Neural cell (in vitro differentiated cells): ENCODE results near the gene RBM38. TPM values are rescaled to one million over a fixed set of nuclear protein-coding genes. Genes with fewer than 3 reads are reported as not detected.

ENCODE experiments used
- H2AFZ ChIP-seq: fragments of 200-600, 300-800 bp; sonication (generic), shearing (Covaris generic); 2 replicates; pipeline ENCODE4 v1.6.0; 2014; ENCODE audit warnings: low read depth, mild to moderate bottlenecking, antibody characterized with exemption, low read length, moderate library complexity
- H3F3A ChIP-seq: fragments of 200-600 bp; shearing (Covaris generic); 2 replicates; pipeline ENCODE4 v1.6.1; 2016; ENCODE audit warnings: mild to moderate bottlenecking, moderate library complexity, mixed read lengths, antibody characterized with exemption, low read length; ENCODE audit not compliant: insufficient read depth, poor library complexity, severe bottlenecking
- H3K27ac ChIP-seq: fragments of 200-600, 300-800 bp; sonication (generic), shearing (Covaris generic); 2 replicates; pipeline ENCODE4 v1.5.1; 2014; ENCODE audit warnings: mild to moderate bottlenecking, low read length, moderate library complexity
- H3K27me3 ChIP-seq: fragments of 300-800, 200-600 bp; sonication (generic), shearing (Covaris generic); 2 replicates; pipeline ENCODE4 v1.6.0; 2014; ENCODE audit warnings: mild to moderate bottlenecking, low read depth, low read length, moderate library complexity; ENCODE audit not compliant: insufficient read depth
- H3K36me3 ChIP-seq: fragments of 300-800, 200-600 bp; sonication (generic), shearing (Covaris generic); 2 replicates; pipeline ENCODE4 v1.5.1; 2014; ENCODE audit warnings: mild to moderate bottlenecking, antibody characterized with exemption, low read length, moderate library complexity; ENCODE audit not compliant: insufficient read depth
- H3K4me2 ChIP-seq: fragments of 300-800, 200-600 bp; sonication (generic), shearing (Covaris generic); 2 replicates; pipeline ENCODE4 v1.6.0; 2014; ENCODE audit warnings: mild to moderate bottlenecking, low read length
- H3K4me3 ChIP-seq: fragments of 300-800, 200-600 bp; sonication (generic), shearing (Covaris generic); 2 replicates; pipeline ENCODE4 v1.5.1; 2014; ENCODE audit warnings: mild to moderate bottlenecking, low read length, moderate library complexity
- H3K79me2 ChIP-seq: fragments of 200-600 bp; shearing (Covaris generic); replicated peaks from 2 replicates; pipeline ENCODE4 v1.6.0; 2014; ENCODE audit warnings: mild to moderate bottlenecking, low read length, moderate library complexity; ENCODE audit not compliant: insufficient read depth
- H3K9ac ChIP-seq: fragments of 300-800, 200-600 bp; sonication (generic), shearing (Covaris generic); 2 replicates; pipeline ENCODE4 v1.6.1; 2016; ENCODE audit warnings: mild to moderate bottlenecking, low read length, mixed read lengths
- H3K9me2 ChIP-seq: fragments of 200-600 bp; shearing (Covaris generic); 2 replicates; pipeline ENCODE4 v1.6.1; 2016; ENCODE audit warnings: mild to moderate bottlenecking, low read length, mixed read lengths; ENCODE audit not compliant: insufficient read depth
- H3K9me3 ChIP-seq: fragments of 200-600, 300-800 bp; sonication (generic), shearing (Covaris generic); 2 replicates; pipeline ENCODE4 v1.6.1; 2016; ENCODE audit warnings: mild to moderate bottlenecking, mixed run types, low read length, moderate library complexity, mixed read lengths
- H4K20me1 ChIP-seq: fragments of 200-600 bp; shearing (Covaris generic); 2 replicates; pipeline ENCODE4 v1.6.1; 2016; ENCODE audit warnings: mild to moderate bottlenecking, mixed run types; ENCODE audit not compliant: insufficient read depth
- EP300 ChIP-seq: fragments of 450-650 bp; conservative IDR thresholded peaks from 2 replicates; pipeline ENCODE4 v1.6.1; 2014; ENCODE audit warnings: antibody characterized with exemption, mild to moderate bottlenecking, moderate library complexity; ENCODE audit not compliant: poor library complexity, severe bottlenecking
- EZH2 ChIP-seq: fragments of 200-600, 300-800 bp; shearing (Covaris generic), sonication (generic); IDR thresholded peaks from 2 replicates; pipeline ENCODE4 v1.6.1; 2014; ENCODE audit warnings: antibody characterized with exemption, low read length, borderline replicate concordance, mild to moderate bottlenecking; ENCODE audit not compliant: insufficient read depth, poor library complexity, severe bottlenecking
- MXI1 ChIP-seq: fragments of 450-650 bp; conservative IDR thresholded peaks from 2 replicates; pipeline ENCODE4 v1.6.1; 2014; ENCODE audit warnings: antibody characterized with exemption, mild to moderate bottlenecking; ENCODE audit not compliant: poor library complexity, severe bottlenecking
- POLR2AphosphoS5 ChIP-seq: IDR thresholded peaks from 2 replicates; pipeline ENCODE4 v1.6.1; 2012
- RAD21 ChIP-seq: fragments of 450-650 bp; conservative IDR thresholded peaks from 2 replicates; pipeline ENCODE4 v1.6.1; 2014; ENCODE audit warnings: antibody characterized with exemption, mild to moderate bottlenecking, moderate library complexity
- SMC3 ChIP-seq: fragments of 450-650 bp; conservative IDR thresholded peaks from 2 replicates; pipeline ENCODE4 v1.6.1; 2014; ENCODE audit warnings: antibody characterized with exemption, mild to moderate bottlenecking, moderate library complexity; ENCODE audit not compliant: poor library complexity
- TAF1 ChIP-seq: IDR thresholded peaks from 2 replicates; pipeline ENCODE4 v1.6.1; 2012; ENCODE audit warnings: low read depth
- polyA plus RNA-seq: library from polyadenylated mRNA; depleted of rRNA; stranded (reverse); fragments of >200 nt; gene quantifications from 2 replicates; pipeline ENCODE4 v1.2.3, GENCODE V29; 2014
- TF ChIP-seq, protein P1 (sequence below): fragments of 450-650 bp; IDR thresholded peaks from 2 replicates; pipeline ENCODE4 v1.5.1; 2014; ENCODE audit warnings: antibody characterized with exemption, mild to moderate bottlenecking, moderate library complexity; ENCODE audit not compliant: poor library complexity, severe bottlenecking
- TF ChIP-seq, protein P2 (sequence below): IDR thresholded peaks from 2 replicates; pipeline ENCODE4 v1.6.1; 2012; ENCODE audit warnings: borderline replicate concordance

Gene RBM38
- polyA plus RNA-seq, 1 donor from 2014 or later, result 19.0 TPM

DNA sequence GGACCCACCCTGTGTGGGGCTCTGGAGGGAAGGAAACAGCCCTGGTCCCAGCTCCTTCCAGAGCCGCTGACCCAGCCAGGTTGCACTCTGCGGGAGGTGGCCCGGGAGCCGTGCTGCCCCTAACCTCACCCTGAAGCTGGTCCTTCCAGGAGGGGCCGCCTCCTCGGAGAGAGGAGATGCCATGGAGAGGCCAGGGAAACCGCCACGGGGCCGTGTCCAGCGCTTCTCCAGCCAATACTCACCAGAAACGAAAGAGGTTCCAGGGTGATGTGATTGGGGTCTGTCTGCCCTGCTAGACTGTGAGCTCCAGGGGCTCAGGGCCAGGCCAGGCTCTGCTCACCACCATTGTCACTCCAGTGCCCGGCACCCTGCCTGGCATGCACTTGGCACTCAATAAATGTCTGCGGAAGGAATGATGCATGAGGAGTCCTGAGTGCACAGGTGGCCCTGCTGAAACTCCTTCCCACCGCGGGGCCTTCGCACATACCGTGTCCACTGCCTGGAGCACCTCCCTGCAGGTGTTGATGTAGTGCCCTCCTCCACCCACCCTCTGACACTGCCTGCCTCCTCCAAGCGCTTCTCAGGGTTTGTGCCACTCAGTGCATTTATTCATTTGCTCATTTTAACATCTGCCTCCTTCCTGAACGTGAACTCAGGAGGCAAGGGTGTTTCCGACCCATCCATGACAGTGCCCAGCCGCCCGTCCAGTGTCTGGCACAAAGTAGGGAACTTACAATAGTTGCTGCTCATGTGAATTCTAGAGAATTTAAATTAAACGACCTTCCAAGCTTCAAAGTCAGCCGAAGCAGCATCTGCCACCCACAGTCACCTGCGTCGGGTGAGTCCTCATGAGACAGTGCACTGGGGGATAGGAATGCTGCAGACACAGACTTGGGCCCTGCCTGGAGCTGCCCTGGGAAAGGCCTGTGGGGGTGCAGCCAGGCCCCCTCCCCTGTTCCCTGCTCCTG lies 30.3 kb downstream of the RBM38 start:
- Histone ChIP-seq H3K27ac (no peak overlapping the region), H3K9me3 (no peaks in the 10 kb centered on the region), H3K9me2 (no peaks in the 10 kb centered on the region), H4K20me1 (no peaks in the 10 kb centered on the region), H3K4me2 (no peak overlapping the region), H3K4me3 (no peak overlapping the region), H3K36me3 (no peaks in the 10 kb centered on the region), H2AFZ (no peak overlapping the region), H3K79me2 (no peaks in the 10 kb centered on the region), H3K9ac (no peak overlapping the region), H3K27me3 (no peaks in the 10 kb centered on the region), H3F3A (no peaks in the 10 kb centered on the region)
- TF ChIP-seq POLR2AphosphoS5 (no peak), RAD21 (no peak), EZH2 (no peak), EP300 (no peak), MXI1 (no peak), SMC3 (no peak), TAF1 (no peak)
- TF ChIP-seq, protein P1, sequence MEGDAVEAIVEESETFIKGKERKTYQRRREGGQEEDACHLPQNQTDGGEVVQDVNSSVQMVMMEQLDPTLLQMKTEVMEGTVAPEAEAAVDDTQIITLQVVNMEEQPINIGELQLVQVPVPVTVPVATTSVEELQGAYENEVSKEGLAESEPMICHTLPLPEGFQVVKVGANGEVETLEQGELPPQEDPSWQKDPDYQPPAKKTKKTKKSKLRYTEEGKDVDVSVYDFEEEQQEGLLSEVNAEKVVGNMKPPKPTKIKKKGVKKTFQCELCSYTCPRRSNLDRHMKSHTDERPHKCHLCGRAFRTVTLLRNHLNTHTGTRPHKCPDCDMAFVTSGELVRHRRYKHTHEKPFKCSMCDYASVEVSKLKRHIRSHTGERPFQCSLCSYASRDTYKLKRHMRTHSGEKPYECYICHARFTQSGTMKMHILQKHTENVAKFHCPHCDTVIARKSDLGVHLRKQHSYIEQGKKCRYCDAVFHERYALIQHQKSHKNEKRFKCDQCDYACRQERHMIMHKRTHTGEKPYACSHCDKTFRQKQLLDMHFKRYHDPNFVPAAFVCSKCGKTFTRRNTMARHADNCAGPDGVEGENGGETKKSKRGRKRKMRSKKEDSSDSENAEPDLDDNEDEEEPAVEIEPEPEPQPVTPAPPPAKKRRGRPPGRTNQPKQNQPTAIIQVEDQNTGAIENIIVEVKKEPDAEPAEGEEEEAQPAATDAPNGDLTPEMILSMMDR, result no peak
- TF ChIP-seq, protein P2, sequence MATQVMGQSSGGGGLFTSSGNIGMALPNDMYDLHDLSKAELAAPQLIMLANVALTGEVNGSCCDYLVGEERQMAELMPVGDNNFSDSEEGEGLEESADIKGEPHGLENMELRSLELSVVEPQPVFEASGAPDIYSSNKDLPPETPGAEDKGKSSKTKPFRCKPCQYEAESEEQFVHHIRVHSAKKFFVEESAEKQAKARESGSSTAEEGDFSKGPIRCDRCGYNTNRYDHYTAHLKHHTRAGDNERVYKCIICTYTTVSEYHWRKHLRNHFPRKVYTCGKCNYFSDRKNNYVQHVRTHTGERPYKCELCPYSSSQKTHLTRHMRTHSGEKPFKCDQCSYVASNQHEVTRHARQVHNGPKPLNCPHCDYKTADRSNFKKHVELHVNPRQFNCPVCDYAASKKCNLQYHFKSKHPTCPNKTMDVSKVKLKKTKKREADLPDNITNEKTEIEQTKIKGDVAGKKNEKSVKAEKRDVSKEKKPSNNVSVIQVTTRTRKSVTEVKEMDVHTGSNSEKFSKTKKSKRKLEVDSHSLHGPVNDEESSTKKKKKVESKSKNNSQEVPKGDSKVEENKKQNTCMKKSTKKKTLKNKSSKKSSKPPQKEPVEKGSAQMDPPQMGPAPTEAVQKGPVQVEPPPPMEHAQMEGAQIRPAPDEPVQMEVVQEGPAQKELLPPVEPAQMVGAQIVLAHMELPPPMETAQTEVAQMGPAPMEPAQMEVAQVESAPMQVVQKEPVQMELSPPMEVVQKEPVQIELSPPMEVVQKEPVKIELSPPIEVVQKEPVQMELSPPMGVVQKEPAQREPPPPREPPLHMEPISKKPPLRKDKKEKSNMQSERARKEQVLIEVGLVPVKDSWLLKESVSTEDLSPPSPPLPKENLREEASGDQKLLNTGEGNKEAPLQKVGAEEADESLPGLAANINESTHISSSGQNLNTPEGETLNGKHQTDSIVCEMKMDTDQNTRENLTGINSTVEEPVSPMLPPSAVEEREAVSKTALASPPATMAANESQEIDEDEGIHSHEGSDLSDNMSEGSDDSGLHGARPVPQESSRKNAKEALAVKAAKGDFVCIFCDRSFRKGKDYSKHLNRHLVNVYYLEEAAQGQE, result no peak

DNA sequence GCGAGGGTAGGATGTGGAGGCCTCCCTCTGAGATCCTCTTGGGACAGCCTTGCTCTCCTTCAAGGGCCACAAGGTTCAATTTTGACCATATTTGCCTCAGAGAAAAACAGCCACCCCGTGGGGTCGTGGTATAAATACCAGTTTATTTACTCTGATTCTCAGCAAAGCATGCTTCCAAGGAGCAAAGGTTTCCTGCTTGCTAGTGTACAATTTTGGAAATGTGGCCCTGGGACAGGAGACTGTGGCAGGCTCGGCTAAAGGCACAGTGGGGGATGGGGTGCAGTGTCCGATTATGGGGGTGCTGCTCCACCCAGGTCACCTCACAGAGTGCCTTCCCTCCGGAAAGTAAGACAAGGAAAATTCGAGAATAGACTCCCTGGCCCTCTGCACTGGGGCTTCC lies 31.1 kb downstream of the RBM38 start:
- no peak overlapping the region for H3K4me3 ChIP-seq
- no peaks in the 10 kb centered on the region for H4K20me1 ChIP-seq
- H3F3A ChIP-seq, result no peaks in the 10 kb centered on the region
- H2AFZ ChIP-seq, result no peak overlapping the region
- H3K9me2 ChIP-seq, result no peaks in the 10 kb centered on the region
- no peaks in the 10 kb centered on the region for H3K9me3 ChIP-seq
- TF ChIP-seq RAD21 (no peak), SMC3 (no peak), EZH2 (no peak), TAF1 (no peak)
- TF ChIP-seq, protein P2, result no peak
- H3K4me2 ChIP-seq, result no peak overlapping the region
- H3K36me3 ChIP-seq, result no peaks in the 10 kb centered on the region
- H3K79me2 ChIP-seq, result no peaks in the 10 kb centered on the region
- no peaks in the 10 kb centered on the region for H3K27me3 ChIP-seq
- no peak overlapping the region for H3K9ac ChIP-seq
- no peak overlapping the region for H3K27ac ChIP-seq
